CD4-positive, alpha-beta T cell treated with Interleukin-10 for 1 hour (primary cell): ENCODE data around the gene RHEB.
A peak's percentile ranks its signal among the peaks of the same experiment; 100 is the strongest.

Experiments
- DNase-seq: peaks from one replicate; pipeline ENCODE4 v3.0.0-alpha.2; 2020

RHEB gene

DNA sequence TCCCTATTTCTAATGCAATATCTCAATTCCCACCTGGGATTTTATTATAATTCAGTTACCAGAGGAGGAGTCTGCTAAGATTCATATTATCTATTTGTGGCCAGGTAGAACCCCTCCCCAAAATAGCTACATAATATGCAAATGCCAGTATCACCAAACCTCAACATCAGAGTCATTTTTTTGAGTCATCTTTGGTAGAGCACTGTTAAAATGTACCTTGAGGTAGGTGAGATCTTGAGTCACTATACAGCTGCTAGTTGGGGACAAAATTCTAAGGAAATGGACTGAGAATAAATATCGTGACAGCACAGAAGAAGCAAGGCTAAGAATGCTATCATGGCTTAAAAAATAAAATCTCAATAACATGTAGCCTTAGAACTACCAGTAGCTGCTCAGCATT is 75.1 kb downstream of the RHEB start:
- DNase-seq = no peak

DNA sequence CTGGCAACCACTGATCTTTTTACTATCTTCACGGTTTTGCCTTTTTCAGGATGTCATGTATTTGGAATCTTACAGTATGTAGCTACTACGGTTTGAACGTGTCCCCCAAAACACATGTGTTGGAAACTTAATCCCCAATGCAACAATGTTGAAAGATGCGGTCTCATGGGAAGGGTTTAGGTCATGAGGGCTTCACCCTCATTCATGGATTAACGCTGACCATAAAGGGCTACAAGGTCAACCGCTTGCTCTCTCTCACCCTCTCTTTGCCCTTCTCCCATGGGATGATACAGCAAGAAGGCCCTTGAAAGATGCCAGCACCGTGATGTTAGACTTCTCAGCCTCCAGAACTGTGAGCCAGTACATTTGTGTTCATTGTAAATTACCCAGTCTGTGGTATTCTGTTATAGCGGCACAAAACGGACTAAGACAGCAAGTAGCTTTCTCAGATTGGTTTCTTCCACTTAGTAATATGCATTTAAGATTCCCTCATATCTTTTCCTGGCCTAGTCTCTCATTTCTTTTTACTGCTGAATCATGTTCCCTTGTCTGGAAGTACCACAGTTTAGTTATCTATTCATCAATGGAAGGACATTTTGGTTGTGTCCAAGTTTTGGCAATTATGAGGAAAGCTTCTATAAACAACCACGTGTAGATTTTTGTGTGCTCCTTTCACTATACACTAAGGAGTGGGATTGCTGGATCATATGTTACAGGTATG is 76.8 kb downstream of the RHEB start:
- DNase-seq = no peak

GRCh38 chr7:151440799-151441445 is 78.8 kb downstream of the RHEB start:
- DNase-seq = no peak

DNA sequence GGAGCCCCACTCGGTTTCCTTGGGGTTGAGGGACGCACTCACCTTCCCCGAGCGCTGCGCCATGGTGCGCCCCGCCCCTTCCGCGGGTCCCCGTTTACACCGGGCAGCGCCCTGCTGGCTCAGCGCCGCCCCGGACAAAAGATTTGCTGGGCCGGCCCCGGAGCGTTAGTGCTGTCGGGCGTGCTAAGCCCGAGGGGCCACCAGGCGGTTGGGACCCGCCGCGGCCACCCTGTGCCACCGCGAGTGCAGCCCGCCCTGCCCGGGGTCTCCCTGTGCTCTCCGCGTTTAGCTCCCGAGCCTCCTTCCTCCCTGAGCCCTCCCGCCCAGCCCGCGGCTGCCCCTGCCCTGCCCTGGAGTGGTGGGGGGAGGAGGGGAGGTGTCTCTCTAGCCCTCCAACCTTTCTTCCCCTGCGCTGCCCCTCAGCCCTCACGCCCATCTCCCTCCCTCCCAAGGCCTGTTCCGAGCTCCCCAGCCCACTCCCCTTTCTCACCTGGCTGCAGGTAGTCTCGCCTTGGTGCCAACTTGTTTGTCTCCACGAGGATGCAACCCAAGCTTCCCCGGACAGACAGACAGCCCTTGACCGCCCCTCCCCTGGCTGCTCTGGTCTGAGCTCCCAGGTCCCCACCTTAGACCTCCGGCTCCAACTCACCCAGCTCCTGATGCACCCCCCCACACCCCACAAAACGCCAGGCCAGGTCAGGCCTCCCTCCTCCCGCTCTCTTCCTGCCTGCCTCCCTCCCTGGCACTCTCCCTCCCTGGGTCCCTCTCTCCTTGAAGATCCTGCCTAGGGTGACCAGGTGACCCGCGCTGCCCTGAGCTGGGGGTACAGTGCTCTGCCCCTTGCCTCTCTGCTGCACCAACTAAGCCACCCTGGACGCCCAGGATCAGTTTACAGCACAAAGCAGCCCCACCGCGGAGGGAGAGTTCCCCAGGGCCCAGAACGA is 79.6 kb downstream of the RHEB start, which contains the start of gene CRYGN:
TSS of gene CRYGN (minus strand) at position 287 of the 944 bp plus-strand sequence. CDS start at position 63, 224 bp downstream.
- DNase-seq = no peak

- DNase-seq = no peak
Observed at GRCh38 chr7:151438864-151439601, 80.7 kb downstream of the RHEB start.

GRCh38 chr7:151437866-151438516 is 81.7 kb downstream of the RHEB start:
- DNase-seq = no peak

DNA sequence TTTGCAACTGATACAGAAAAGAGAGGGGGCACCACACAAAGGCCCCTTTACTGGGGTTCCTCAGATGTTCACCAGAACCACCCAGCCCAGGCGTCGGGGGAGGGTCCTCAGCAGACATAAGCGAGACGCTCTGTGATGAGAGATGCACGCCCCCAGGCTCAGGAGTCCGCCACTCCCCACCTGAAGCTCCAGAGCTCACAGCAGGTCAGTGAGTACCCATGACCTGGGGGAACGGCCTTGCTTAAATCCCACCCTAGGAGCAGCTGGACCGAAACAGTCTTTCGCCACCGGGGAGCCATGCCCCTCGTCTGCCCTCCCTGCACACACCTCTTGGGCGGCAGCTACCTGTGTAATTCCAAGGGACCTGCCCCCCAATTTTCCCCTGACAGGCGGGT is 82.5 kb downstream of the RHEB start:
- no peak for DNase-seq

- no peak for DNase-seq
Observed at GRCh38 chr7:151436446-151437158, 83.1 kb downstream of the RHEB start.

- no peak for DNase-seq
Observed at GRCh38 chr7:151435971-151436370, 83.7 kb downstream of the RHEB start.

- no peak for DNase-seq
Observed at GRCh38 chr7:151435103-151435916, 84.4 kb downstream of the RHEB start.

- DNase-seq = no peak
Observed at GRCh38 chr7:151434549-151434948, 85.1 kb downstream of the RHEB start.

- no peak for DNase-seq
Observed at GRCh38 chr7:151433721-151434400, 85.8 kb downstream of the RHEB start.

- DNase-seq = peak; percentile 64
Observed at GRCh38 chr7:151432658-151433521, 86.8 kb downstream of the RHEB start.

- no peak for DNase-seq
Observed at GRCh38 chr7:151431768-151432311, 87.9 kb downstream of the RHEB start.

- no peak for DNase-seq
Observed at GRCh38 chr7:151431281-151431767, 88.4 kb downstream of the RHEB start.

GRCh38 chr7:151430391-151431205 is 89.1 kb downstream of the RHEB start:
- no peak for DNase-seq

GRCh38 chr7:151429560-151430331 is 89.9 kb downstream of the RHEB start:
- DNase-seq = peak; percentile 79
